Astrocyte (in vitro differentiated cells and primary cell): ENCODE results near the gene COX8A. TPM values are rescaled to one million over a fixed set of nuclear protein-coding genes. Genes with fewer than 3 reads are reported as not detected.
A peak's percentile ranks its signal among the peaks of the same experiment; 100 is the strongest.

Experiments used
- DNase-seq: peaks from one replicate; pipeline ENCODE4 v3.0.0-alpha.2; 2010; ENCODE audit warnings: low read depth
- FAIRE-seq: peaks from 2 replicates; lab custom pipeline; 2011; peaks lifted over from hg19 to GRCh38; lab: Jason Lieb, UNC
- H2AFZ ChIP-seq: 2 replicates; pipeline ENCODE4 v1.6.0; 2012; ENCODE audit warnings: low read depth, low read length, inconsistent platforms
- H3K27ac ChIP-seq: 2 replicates; pipeline ENCODE4 v1.5.1; 2011; ENCODE audit warnings: low read depth, low read length, inconsistent platforms
- H3K27me3 ChIP-seq: 2 replicates; pipeline ENCODE4 v1.6.0; 2011; ENCODE audit warnings: low read length, inconsistent platforms; ENCODE audit not compliant: insufficient read depth
- H3K36me3 ChIP-seq: 2 replicates; pipeline ENCODE4 v1.5.1; 2011; ENCODE audit warnings: low read length, inconsistent platforms; ENCODE audit not compliant: insufficient read depth
- H3K4me1 ChIP-seq: 2 replicates; pipeline ENCODE4 v1.5.1; 2011; ENCODE audit warnings: low read length, inconsistent platforms; ENCODE audit not compliant: insufficient read depth
- H3K4me2 ChIP-seq: 2 replicates; pipeline ENCODE4 v1.6.0; 2012; ENCODE audit warnings: low read length, inconsistent platforms
- H3K4me3 ChIP-seq: 2 replicates; pipeline ENCODE4 v1.5.1; 2011; ENCODE audit warnings: low read depth, mild to moderate bottlenecking, low read length, inconsistent platforms; ENCODE audit not compliant: insufficient read depth
- H3K79me2 ChIP-seq: 2 replicates; pipeline ENCODE4 v1.6.0; 2012; ENCODE audit warnings: mild to moderate bottlenecking, low read length, inconsistent platforms; ENCODE audit not compliant: insufficient read depth
- H3K9ac ChIP-seq: 2 replicates; pipeline ENCODE4 v1.6.0; 2012; ENCODE audit warnings: mild to moderate bottlenecking, low read length, inconsistent platforms
- H3K9me3 ChIP-seq: 2 replicates; pipeline ENCODE4 v1.5.1; 2012; ENCODE audit warnings: low read depth, mild to moderate bottlenecking, low read length, inconsistent platforms; ENCODE audit not compliant: insufficient read depth
- H4K20me1 ChIP-seq: 2 replicates; pipeline ENCODE4 v1.6.0; 2012; ENCODE audit warnings: low read length, inconsistent platforms; ENCODE audit not compliant: insufficient read depth
- H3K27ac Mint-ChIP-seq: one replicate; pipeline ENCODE4 v1.8.0; 2021; ENCODE audit warnings: mild to moderate bottlenecking, mixed read lengths; ENCODE audit not compliant: unreplicated experiment
- H3K27me3 Mint-ChIP-seq: one replicate; pipeline ENCODE4 v1.8.0; 2021; ENCODE audit warnings: low read depth, mixed read lengths; ENCODE audit not compliant: unreplicated experiment
- H3K36me3 Mint-ChIP-seq: one replicate; pipeline ENCODE4 v1.8.0; 2021; ENCODE audit warnings: low read depth, mixed read lengths; ENCODE audit not compliant: unreplicated experiment
- H3K4me1 Mint-ChIP-seq: one replicate; pipeline ENCODE4 v1.8.0; 2021; ENCODE audit warnings: low read depth, mixed read lengths; ENCODE audit not compliant: unreplicated experiment
- H3K4me3 Mint-ChIP-seq: one replicate; pipeline ENCODE4 v1.8.0; 2021; ENCODE audit warnings: mild to moderate bottlenecking, moderate library complexity, mixed read lengths; ENCODE audit not compliant: unreplicated experiment
- H3K9me3 Mint-ChIP-seq: one replicate; pipeline ENCODE4 v1.8.0; 2021; ENCODE audit warnings: mild to moderate bottlenecking, mixed read lengths; ENCODE audit not compliant: unreplicated experiment
- EZH2 ChIP-seq: IDR thresholded peaks from 2 replicates; pipeline ENCODE4 v1.6.1; 2012; ENCODE audit warnings: mild to moderate bottlenecking, low read length, inconsistent platforms; ENCODE audit not compliant: insufficient read depth
- total RNA-seq: library from RNA; stranded (reverse); gene quantifications from 2 replicates; pipeline ENCODE4 v1.2.1, GENCODE V29; 2021
- TF ChIP-seq, protein P1 (sequence below): IDR thresholded peaks from 2 replicates; pipeline ENCODE4 v1.5.1; 2011; ENCODE audit warnings: low read depth, mild to moderate bottlenecking, inconsistent platforms, low read length, moderate library complexity; ENCODE audit not compliant: insufficient read depth

Gene COX8A
- total RNA-seq, 1 donor from 2014 or later = 274 TPM

DNA sequence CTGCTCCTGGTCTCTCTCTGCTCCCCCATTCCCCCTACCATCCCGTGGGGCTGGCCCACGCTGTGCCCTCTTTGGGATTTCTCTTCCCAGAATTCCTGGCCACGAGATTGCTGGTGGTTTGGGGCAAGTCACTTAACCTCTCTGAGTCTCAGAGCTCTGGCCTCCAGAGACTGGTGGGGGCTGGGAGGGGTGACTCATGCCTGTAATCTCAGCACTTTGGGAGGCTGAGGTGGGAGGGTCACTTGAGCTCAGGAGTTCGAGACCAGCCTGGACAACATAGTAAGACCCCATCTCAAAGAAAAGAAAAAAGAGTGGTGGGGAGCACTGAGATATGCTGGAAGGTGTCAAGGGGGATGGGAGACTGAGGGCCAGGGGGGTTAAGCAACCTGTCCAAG, 30.2 kb downstream of the COX8A start:
- peaks cover 28% of the 10 kb centered on the region for H4K20me1 ChIP-seq
- H3K9ac ChIP-seq = no peak overlapping the region
- H3K36me3 Mint-ChIP-seq = peaks cover 3% of the 10 kb centered on the region
- H3K4me3 ChIP-seq = no peak overlapping the region
- TF ChIP-seq, protein P1, sequence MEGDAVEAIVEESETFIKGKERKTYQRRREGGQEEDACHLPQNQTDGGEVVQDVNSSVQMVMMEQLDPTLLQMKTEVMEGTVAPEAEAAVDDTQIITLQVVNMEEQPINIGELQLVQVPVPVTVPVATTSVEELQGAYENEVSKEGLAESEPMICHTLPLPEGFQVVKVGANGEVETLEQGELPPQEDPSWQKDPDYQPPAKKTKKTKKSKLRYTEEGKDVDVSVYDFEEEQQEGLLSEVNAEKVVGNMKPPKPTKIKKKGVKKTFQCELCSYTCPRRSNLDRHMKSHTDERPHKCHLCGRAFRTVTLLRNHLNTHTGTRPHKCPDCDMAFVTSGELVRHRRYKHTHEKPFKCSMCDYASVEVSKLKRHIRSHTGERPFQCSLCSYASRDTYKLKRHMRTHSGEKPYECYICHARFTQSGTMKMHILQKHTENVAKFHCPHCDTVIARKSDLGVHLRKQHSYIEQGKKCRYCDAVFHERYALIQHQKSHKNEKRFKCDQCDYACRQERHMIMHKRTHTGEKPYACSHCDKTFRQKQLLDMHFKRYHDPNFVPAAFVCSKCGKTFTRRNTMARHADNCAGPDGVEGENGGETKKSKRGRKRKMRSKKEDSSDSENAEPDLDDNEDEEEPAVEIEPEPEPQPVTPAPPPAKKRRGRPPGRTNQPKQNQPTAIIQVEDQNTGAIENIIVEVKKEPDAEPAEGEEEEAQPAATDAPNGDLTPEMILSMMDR = no peak
- no peak for TF ChIP-seq EZH2
- no peak overlapping the region for H3K4me2 ChIP-seq
- peaks cover 22% of the 10 kb centered on the region for H3K4me1 ChIP-seq
- H3K27ac ChIP-seq = no peak overlapping the region
- no peaks in the 10 kb centered on the region for H3K9me3 ChIP-seq
- FAIRE-seq (no peak), DNase-seq (no peak)
- no peak overlapping the region for H3K4me3 Mint-ChIP-seq
- H3K36me3 ChIP-seq = no peaks in the 10 kb centered on the region
- no peaks in the 10 kb centered on the region for H3K27me3 ChIP-seq
- H2AFZ ChIP-seq = no peak overlapping the region
- peaks cover 53% of the 10 kb centered on the region for H3K27me3 Mint-ChIP-seq
- no peaks in the 10 kb centered on the region for H3K79me2 ChIP-seq
- peaks cover 2% of the 10 kb centered on the region for H3K9me3 Mint-ChIP-seq
- no peak overlapping the region for H3K27ac Mint-ChIP-seq
- peaks cover 5% of the 10 kb centered on the region for H3K4me1 Mint-ChIP-seq

DNA sequence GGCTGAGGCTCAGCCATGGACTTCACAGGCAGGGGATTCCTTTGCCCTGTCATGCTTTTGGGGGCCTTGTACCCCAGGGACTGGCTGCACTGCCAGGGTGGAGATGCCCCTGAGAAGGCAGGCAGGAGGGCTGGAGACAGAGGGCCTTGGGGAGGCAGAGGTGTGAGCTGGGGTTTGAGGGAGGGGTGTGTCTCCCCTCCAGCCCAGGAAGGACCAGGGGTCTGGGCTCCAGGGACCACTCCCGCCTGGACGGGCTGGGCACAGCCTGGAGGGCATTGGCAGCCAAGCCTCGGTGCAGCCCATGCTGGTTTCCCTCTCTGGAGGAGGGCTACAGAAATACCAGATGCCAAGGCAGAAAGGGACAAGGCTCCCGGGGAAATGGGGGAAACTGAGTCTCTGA, 31.3 kb downstream of the COX8A start:
- Mint-ChIP-seq H3K27me3 (peaks cover 53% of the 10 kb centered on the region), H3K27ac (no peak overlapping the region), H3K4me3 (no peak overlapping the region), H3K36me3 (peaks cover 3% of the 10 kb centered on the region), H3K4me1 (peaks cover 5% of the 10 kb centered on the region), H3K9me3 (peaks cover 2% of the 10 kb centered on the region)
- FAIRE-seq (no peak), DNase-seq (no peak)
- Histone ChIP-seq H3K27me3 (no peaks in the 10 kb centered on the region), H3K4me3 (no peak overlapping the region), H3K4me1 (peaks cover 17% of the 10 kb centered on the region), H4K20me1 (peaks cover 23% of the 10 kb centered on the region), H3K27ac (no peak overlapping the region), H3K9me3 (no peaks in the 10 kb centered on the region), H3K9ac (no peak overlapping the region), H2AFZ (no peak overlapping the region), H3K36me3 (no peaks in the 10 kb centered on the region), H3K79me2 (no peaks in the 10 kb centered on the region), H3K4me2 (no peak overlapping the region)
- no peak for TF ChIP-seq EZH2
- TF ChIP-seq, protein P1 = no peak

DNA sequence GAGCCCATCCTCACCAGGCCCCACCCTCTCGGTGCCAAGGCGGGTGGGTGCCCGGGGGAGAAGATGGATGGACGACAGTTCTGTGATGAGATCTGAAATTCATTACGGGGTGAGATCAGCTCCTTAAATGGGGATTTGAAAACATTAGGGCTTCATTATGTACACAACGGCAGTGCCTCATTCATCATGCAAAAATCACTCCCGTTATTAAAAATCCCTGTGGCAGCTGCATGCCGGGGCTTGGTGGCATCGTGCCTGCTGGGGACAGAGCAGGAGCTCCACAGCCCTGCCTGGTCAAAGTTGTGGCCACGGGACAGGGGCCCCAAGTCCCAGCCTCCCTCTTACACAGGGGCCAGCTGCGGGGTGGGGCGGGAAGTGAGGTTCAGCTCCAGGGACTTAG, 32.0 kb downstream of the COX8A start:
- DNase-seq = no peak
- H3K4me3 Mint-ChIP-seq = no peak overlapping the region
- no peak overlapping the region for H2AFZ ChIP-seq
- H3K9ac ChIP-seq = no peak overlapping the region
- H3K27me3 ChIP-seq = no peaks in the 10 kb centered on the region
- no peaks in the 10 kb centered on the region for H3K36me3 ChIP-seq
- H3K79me2 ChIP-seq = no peaks in the 10 kb centered on the region
- peaks cover 5% of the 10 kb centered on the region for H3K4me1 Mint-ChIP-seq
- H3K27ac ChIP-seq = no peak overlapping the region
- TF ChIP-seq, protein P1 = no peak
- no peak for TF ChIP-seq EZH2
- H3K27ac Mint-ChIP-seq = no peak overlapping the region
- no peaks in the 10 kb centered on the region for H3K9me3 ChIP-seq
- peaks cover 51% of the 10 kb centered on the region for H3K27me3 Mint-ChIP-seq
- peaks cover 2% of the 10 kb centered on the region for H3K9me3 Mint-ChIP-seq
- H3K4me3 ChIP-seq = no peak overlapping the region
- FAIRE-seq = no peak
- peaks cover 17% of the 10 kb centered on the region for H3K4me1 ChIP-seq
- H4K20me1 ChIP-seq = peaks cover 17% of the 10 kb centered on the region
- H3K4me2 ChIP-seq = peak overlapping the region; percentile 89
- peaks cover 3% of the 10 kb centered on the region for H3K36me3 Mint-ChIP-seq
